H9 (cell line): ENCODE measurements around the gene G2E3. TPM values are rescaled to one million over a fixed set of nuclear protein-coding genes. Genes with fewer than 3 reads are reported as not detected.

Source experiments
- DNase-seq: peaks from one replicate; pipeline ENCODE4 v3.0.0-alpha.2; 2017
- H2AFZ ChIP-seq: one replicate; pipeline ENCODE4 v1.6.1; 2013; ENCODE audit warnings: mild to moderate bottlenecking, low read length, control low read depth, moderate library complexity
- H2AK5ac ChIP-seq: 2 replicates; pipeline ENCODE4 v1.6.1; 2013; ENCODE audit warnings: low read length, control low read depth, mixed read lengths; ENCODE audit not compliant: insufficient read length
- H2BK120ac ChIP-seq: one replicate; pipeline ENCODE4 v1.6.1; 2013; ENCODE audit warnings: low read depth, mild to moderate bottlenecking, low read length, control low read depth, inconsistent platforms; ENCODE audit not compliant: poor library complexity, severe bottlenecking
- H2BK12ac ChIP-seq: 2 replicates; pipeline ENCODE4 v1.6.1; 2013; ENCODE audit warnings: low read length, control low read depth, mixed read lengths, low read depth; ENCODE audit not compliant: insufficient read length
- H2BK15ac ChIP-seq: 2 replicates; pipeline ENCODE4 v1.6.1; 2013; ENCODE audit warnings: low read depth, low read length, control low read depth
- H2BK20ac ChIP-seq: one replicate; pipeline ENCODE4 v1.6.1; 2013; ENCODE audit warnings: low read depth, mild to moderate bottlenecking, low read length, control low read depth, inconsistent platforms; ENCODE audit not compliant: poor library complexity, severe bottlenecking
- H2BK5ac ChIP-seq: 2 replicates; pipeline ENCODE4 v1.6.1; 2013; ENCODE audit warnings: low read length, control low read depth, mixed read lengths; ENCODE audit not compliant: insufficient read length
- H3K14ac ChIP-seq: 2 replicates; pipeline ENCODE4 v1.6.1; 2013; ENCODE audit warnings: low read length, control low read depth; ENCODE audit not compliant: insufficient read depth
- H3K18ac ChIP-seq: 2 replicates; pipeline ENCODE4 v1.6.1; 2013; ENCODE audit warnings: low read depth, mild to moderate bottlenecking, mixed read lengths, low read length, control low read depth; ENCODE audit not compliant: insufficient read length
- H3K23ac ChIP-seq: 2 replicates; pipeline ENCODE4 v1.6.1; 2013; ENCODE audit warnings: low read length, control low read depth, mixed read lengths, low read depth; ENCODE audit not compliant: insufficient read length
- H3K23me2 ChIP-seq: 2 replicates; pipeline ENCODE4 v1.6.1; 2013; ENCODE audit warnings: low read depth, mild to moderate bottlenecking, mixed read lengths, low read length, control low read depth; ENCODE audit not compliant: insufficient read length, poor library complexity, severe bottlenecking
- H3K27ac ChIP-seq: 2 replicates; pipeline ENCODE4 v1.5.1; 2013; ENCODE audit warnings: low read length, control low read depth, mixed read lengths, low read depth; ENCODE audit not compliant: insufficient read length
- H3K27me3 ChIP-seq: 2 replicates; pipeline ENCODE4 v1.6.1; 2013; ENCODE audit warnings: low read length, control low read depth, inconsistent platforms; ENCODE audit not compliant: insufficient read depth
- H3K4ac ChIP-seq: 2 replicates; pipeline ENCODE4 v1.6.1; 2013; ENCODE audit warnings: low read depth, mild to moderate bottlenecking, control low read depth, inconsistent platforms, low read length, moderate library complexity
- H3K4me1 ChIP-seq: 2 replicates; pipeline ENCODE4 v1.6.1; 2013; ENCODE audit warnings: low read length, control low read depth, inconsistent platforms; ENCODE audit not compliant: insufficient read depth
- H3K4me2 ChIP-seq: 2 replicates; pipeline ENCODE4 v1.6.1; 2013; ENCODE audit warnings: low read length, control low read depth, mixed read lengths; ENCODE audit not compliant: insufficient read length, insufficient read depth
- H3K56ac ChIP-seq: 2 replicates; pipeline ENCODE4 v1.6.1; 2013; ENCODE audit warnings: low read depth, mild to moderate bottlenecking, mixed read lengths, low read length, control low read depth; ENCODE audit not compliant: insufficient read length
- H3K79me1 ChIP-seq: 2 replicates; pipeline ENCODE4 v1.6.1; 2013; ENCODE audit warnings: low read depth, mild to moderate bottlenecking, moderate library complexity, low read length, control low read depth, inconsistent platforms; ENCODE audit not compliant: insufficient read depth, poor library complexity, severe bottlenecking
- H3K79me2 ChIP-seq: 2 replicates; pipeline ENCODE4 v1.6.1; 2013; ENCODE audit warnings: low read length, control low read depth, inconsistent platforms; ENCODE audit not compliant: insufficient read depth
- H3K9ac ChIP-seq: 2 replicates; pipeline ENCODE4 v1.6.1; 2013; ENCODE audit warnings: low read length, control low read depth, mixed read lengths; ENCODE audit not compliant: insufficient read length; ENCODE audit errors: extremely low read depth
- H3K9me3 ChIP-seq: one replicate; pipeline ENCODE4 v1.6.1; 2013; ENCODE audit warnings: low read depth, low read length, inconsistent platforms; ENCODE audit not compliant: control insufficient read depth
- H3T11ph ChIP-seq: one replicate; pipeline ENCODE4 v1.6.1; 2013; ENCODE audit warnings: mild to moderate bottlenecking, low read length, control low read depth, inconsistent platforms
- H4K20me1 ChIP-seq: one replicate; pipeline ENCODE4 v1.6.1; 2013; ENCODE audit not compliant: control insufficient read depth, insufficient read length, insufficient read depth
- H4K5ac ChIP-seq: 2 replicates; pipeline ENCODE4 v1.6.1; 2013; ENCODE audit warnings: low read depth, mild to moderate bottlenecking, mixed read lengths, low read length, control low read depth; ENCODE audit not compliant: insufficient read length
- H4K8ac ChIP-seq: replicated peaks from 2 replicates; pipeline ENCODE4 v1.6.1; 2013; ENCODE audit warnings: low read length, control low read depth, mixed read lengths, low read depth; ENCODE audit not compliant: insufficient read length
- H4K91ac ChIP-seq: 2 replicates; pipeline ENCODE4 v1.6.1; 2013; ENCODE audit warnings: low read depth, mild to moderate bottlenecking, moderate library complexity, mixed read lengths, low read length, control low read depth; ENCODE audit not compliant: insufficient read length
- H3K27ac Mint-ChIP-seq, 3 experiments: 2 replicates in 2 of 3; 3 replicates in 1 of 3; pipeline ENCODE4 v1.8.0; 2020 to 2021; ENCODE audit warnings: mixed read lengths in 3 of 3, mild to moderate bottlenecking in 1 of 3, moderate library complexity in 1 of 3
- H3K27me3 Mint-ChIP-seq: 2 replicates; pipeline ENCODE4 v1.8.0; 2021; ENCODE audit warnings: low read depth, mild to moderate bottlenecking, moderate library complexity, mixed read lengths
- H3K36me3 Mint-ChIP-seq, 3 experiments: 2 replicates in 2 of 3; 3 replicates in 1 of 3; pipeline ENCODE4 v1.8.0; 2020 to 2021; ENCODE audit warnings: low read depth in 3 of 3, mixed read lengths in 3 of 3; ENCODE audit not compliant: insufficient read depth in 1 of 3
- H3K4me1 Mint-ChIP-seq, 2 experiments: 2 replicates each; pipeline ENCODE4 v1.8.0; 2020; ENCODE audit warnings: mixed read lengths in 2 of 2
- H3K4me3 Mint-ChIP-seq, 2 experiments: 2 replicates in 1 of 2; 3 replicates in 1 of 2; pipeline ENCODE4 v1.8.0; 2020 to 2021; ENCODE audit warnings: mild to moderate bottlenecking in 2 of 2, mixed read lengths in 2 of 2, moderate library complexity in 1 of 2
- H3K9me3 Mint-ChIP-seq, 2 experiments: 2 replicates in 1 of 2; 3 replicates in 1 of 2; pipeline ENCODE4 v1.8.0; 2020; ENCODE audit warnings: mild to moderate bottlenecking in 2 of 2, mixed read lengths in 2 of 2, moderate library complexity in 1 of 2
- total RNA-seq: library from RNA; stranded (reverse); gene quantifications from 2 replicates; pipeline ENCODE4 v1.2.1, GENCODE V29; 2021
- TF ChIP-seq, protein P1 (sequence below): fragments of 200-600 bp; sonication (generic); conservative IDR thresholded peaks from 3 replicates; pipeline ENCODE4 v1.8.0; 2021; ENCODE audit warnings: antibody characterized with exemption, mild to moderate bottlenecking

The G2E3 gene
- total RNA-seq, 1 experiment from 2014 or later: 49.2 TPM

DNA sequence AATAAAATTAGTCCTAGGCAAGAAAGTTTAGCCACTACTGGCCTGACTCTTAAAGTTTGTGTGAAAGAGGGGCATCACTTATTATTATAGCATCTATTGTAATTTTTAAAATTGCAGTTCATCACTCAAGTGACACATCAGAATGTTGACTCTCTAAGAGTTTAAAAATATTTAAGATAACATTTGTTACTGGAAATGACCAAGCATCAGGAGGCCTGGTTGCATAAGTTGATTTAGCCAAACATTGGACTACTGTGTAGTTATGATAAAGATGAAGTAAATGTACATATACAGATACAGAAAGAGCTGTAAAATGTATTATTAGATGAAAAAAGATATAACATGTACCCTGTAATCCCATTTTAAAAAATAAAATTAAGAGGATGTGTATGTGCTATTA is 110.6 kb downstream of the G2E3 start:
- DNase-seq: no peak

More for the DNA sequence above, 110.6 kb downstream of the G2E3 start:
- H3K79me1 ChIP-seq: no peaks in the 10 kb centered on the region
- no peaks in the 10 kb centered on the region for H3K9me3 ChIP-seq
- H4K8ac ChIP-seq: no peak overlapping the region
- no peak overlapping the region for H3K27ac ChIP-seq
- no peak overlapping the region for H2BK12ac ChIP-seq
- no peak overlapping the region for H3T11ph ChIP-seq
- H3K18ac ChIP-seq: no peak overlapping the region
- H2BK120ac ChIP-seq: no peak overlapping the region
- no peak overlapping the region for H2AFZ ChIP-seq
- no peak overlapping the region for H2BK15ac ChIP-seq
- H3K14ac ChIP-seq: no peak overlapping the region
- no peak overlapping the region for H3K9ac ChIP-seq
- no peaks in the 10 kb centered on the region for H3K27me3 Mint-ChIP-seq
- H3K27me3 ChIP-seq: no peaks in the 10 kb centered on the region
- H3K4me1 Mint-ChIP-seq: no peaks in the 10 kb centered on the region
- H2BK20ac ChIP-seq: no peak overlapping the region
- no peak overlapping the region for H3K4ac ChIP-seq
- no peak overlapping the region for H3K23ac ChIP-seq
- no peaks in the 10 kb centered on the region for H3K79me2 ChIP-seq
- H3K4me2 ChIP-seq: no peak overlapping the region
- peaks cover 3 to 4% of the 10 kb centered on the region in 2 experiments; a peak in 4 of 5 replicates for H3K9me3 Mint-ChIP-seq
- TF ChIP-seq, protein P1, sequence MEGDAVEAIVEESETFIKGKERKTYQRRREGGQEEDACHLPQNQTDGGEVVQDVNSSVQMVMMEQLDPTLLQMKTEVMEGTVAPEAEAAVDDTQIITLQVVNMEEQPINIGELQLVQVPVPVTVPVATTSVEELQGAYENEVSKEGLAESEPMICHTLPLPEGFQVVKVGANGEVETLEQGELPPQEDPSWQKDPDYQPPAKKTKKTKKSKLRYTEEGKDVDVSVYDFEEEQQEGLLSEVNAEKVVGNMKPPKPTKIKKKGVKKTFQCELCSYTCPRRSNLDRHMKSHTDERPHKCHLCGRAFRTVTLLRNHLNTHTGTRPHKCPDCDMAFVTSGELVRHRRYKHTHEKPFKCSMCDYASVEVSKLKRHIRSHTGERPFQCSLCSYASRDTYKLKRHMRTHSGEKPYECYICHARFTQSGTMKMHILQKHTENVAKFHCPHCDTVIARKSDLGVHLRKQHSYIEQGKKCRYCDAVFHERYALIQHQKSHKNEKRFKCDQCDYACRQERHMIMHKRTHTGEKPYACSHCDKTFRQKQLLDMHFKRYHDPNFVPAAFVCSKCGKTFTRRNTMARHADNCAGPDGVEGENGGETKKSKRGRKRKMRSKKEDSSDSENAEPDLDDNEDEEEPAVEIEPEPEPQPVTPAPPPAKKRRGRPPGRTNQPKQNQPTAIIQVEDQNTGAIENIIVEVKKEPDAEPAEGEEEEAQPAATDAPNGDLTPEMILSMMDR: no peak
- H4K20me1 ChIP-seq: no peaks in the 10 kb centered on the region
- no peak overlapping the region for H2AK5ac ChIP-seq
- H3K4me1 ChIP-seq: no peaks in the 10 kb centered on the region
- no peaks in the 10 kb centered on the region for H3K23me2 ChIP-seq
- no peak overlapping the region for H2BK5ac ChIP-seq
- no peak overlapping the region for H3K27ac Mint-ChIP-seq
- H3K56ac ChIP-seq: no peak overlapping the region
- H4K91ac ChIP-seq: no peak overlapping the region
- H3K36me3 Mint-ChIP-seq: peaks cover 13 to 33% (median 26%) of the 10 kb centered on the region in 3 experiments
- H4K5ac ChIP-seq: no peak overlapping the region
- no peak overlapping the region for H3K4me3 Mint-ChIP-seq

Other genes with a start within 250 kb of the G2E3 start
- gene SCFD1, start 63.2 kb downstream of the G2E3 start, total RNA-seq: 69.2 and 85.2 TPM in 2 replicates